ENCODE data around the gene IFI35.
"Not testable (repeated sequence)": the region's sequence is repeated elsewhere in the genome, so short reads cannot be mapped to it uniquely, and the experiment has no call there.

The IFI35 gene

DNA sequence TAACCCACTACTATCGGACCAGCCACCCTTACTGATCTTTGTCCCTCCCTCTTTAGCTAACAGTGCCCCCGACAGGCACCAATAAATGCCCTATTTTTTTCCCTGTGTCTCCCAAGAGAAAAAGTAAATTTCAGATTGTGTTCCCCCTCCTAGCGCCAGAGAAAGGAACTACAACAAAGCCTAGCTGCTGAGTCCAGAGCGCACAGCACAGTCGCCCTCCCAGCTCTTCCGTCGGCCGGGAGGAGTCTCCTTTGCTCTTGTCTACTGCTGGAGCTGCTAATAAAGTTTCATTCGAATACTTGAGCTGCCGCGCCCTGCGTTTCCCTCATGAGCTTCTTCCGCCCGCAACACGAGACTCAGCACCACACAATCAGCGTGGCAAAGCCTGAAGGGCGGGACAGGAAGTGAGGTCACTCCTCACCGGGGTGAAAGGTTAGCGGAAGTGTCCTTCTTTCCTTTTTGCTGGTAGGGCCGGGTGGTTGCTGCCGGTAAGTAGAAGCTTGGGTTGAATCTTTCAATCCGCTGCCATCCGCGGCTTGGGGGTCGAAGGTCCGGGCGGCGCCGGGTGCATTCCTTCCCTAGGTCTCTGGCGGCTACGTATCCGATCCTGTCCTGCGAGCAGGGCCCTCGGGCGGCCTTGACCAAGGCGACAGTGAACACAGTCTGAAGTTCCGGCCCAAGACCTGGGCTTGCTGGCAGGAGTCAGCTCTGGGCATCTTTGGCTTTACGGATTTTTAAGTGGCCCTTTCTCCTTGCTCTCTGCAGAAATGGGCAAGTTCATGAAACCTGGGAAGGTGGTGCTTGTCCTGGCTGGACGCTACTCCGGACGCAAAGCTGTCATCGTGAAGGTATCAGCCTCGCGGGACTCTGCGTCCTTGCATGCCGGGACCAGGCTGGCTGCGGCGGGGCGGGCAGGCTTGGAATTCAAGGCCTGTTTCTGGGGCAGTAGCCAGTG, 8.3 kb upstream of the IFI35 start, which contains the start of gene RPL27:
TSS of gene RPL27 (plus strand) at position 436 of the 955 bp plus-strand sequence. CDS start at position 768, 332 bp downstream.
- peak; percentile 99 for DNase-seq

DNA sequence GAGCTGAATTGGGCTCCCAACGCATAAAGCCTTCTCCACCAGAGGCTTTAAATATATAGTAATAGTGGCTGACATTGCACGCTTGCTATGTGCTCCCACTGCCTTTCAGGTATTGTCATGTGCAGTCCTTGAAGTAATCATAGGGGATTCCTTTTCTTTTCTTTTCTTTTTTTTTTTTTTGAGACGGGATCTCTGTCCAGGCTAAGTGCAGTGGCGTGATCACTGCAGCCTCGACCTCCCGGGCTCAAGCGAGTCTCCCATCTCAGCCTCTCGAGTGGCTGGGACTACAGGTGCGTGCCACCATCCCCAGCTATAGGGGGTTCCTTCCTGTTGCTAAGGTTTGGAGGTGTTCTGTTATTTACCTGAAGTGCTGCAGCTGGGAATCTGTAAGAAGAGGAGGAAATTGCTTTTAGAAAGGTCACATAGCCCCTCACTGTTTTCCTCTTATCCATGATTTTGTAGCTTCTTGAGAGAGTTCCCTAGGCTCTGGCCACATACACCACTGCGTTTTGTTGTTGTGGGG, 7.5 kb upstream of the IFI35 start:
- DNase-seq, result no peak

DNA sequence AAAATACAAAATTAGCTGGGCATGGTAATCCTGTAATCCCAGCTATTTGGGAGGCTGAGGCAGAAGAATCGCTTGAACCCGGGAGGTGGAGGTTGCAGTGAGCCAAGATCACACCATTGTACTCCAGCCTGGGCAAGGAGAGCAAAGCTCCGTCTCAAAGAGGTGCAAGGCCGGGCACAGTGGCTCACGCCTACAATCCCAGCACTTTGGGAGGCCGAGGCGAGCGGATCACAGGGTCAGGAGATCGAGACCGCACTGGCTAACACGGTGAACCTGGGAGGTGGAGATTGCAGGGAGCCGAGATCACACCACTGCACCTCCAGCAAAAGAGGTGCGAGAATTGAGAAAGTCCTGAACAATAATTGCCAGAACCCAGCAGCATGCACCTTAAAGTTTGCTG, 5.7 kb upstream of the IFI35 start:
- DNase-seq, result not testable (repeated sequence)

DNA sequence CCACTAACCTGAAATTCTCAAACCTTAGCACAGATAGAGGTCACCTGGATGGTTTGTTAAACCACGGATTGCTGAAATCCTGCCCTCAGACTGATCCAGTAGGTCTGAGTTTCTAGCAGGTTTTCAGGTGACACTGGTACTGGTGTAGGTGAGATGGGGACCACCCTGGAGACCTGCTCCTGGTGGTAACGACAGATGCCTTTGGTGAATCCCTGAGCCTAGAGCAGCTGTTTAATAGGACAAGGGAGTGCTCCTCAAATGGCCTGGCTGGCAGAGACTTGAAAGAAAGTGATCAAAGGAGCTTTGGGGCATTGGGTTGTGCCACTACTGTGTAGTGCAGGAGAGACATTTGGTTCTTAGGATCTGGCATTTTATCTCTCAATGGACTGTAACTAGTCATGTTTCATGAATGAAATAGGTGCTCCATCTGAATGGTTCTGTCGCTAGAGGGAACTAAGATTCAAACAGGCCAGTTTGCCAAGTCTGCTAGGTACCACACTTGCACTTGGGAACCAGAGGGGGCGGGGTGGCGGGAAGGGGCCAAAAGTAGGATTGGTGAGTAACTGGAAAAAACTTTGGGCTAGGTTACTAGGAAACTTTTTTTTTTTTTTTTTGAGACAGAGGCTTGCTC, 2.9 kb upstream of the IFI35 start:
- DNase-seq, result no peak

DNA sequence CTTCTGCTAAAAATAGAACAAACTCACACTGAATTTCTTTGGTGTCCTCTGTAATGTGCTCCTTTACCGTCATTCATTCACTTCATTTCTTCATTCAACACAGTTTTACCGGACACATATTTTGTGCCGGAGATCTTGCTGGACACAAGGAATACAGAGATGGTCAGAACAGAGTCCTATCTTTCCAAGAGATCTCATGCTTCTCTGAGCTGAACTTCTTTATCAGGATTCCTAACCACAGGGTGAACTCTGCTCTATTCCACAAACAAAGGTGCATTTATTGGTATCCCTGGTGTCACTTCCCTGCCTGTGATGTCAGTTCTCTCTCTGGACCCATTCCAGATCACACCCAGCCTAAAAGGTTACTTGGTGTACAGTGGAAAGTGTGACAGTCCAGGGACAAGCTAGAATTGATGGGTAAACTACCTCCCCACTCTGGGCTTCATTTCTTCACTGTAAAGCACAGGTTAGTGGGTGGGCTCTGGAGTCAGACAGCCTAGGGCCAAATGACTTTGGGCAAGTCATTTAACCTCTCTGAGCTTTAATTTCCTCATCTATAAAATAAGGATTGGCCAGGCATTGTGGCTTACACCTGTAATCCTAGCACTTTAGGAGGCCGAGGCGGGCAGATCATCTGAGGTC, 4.2 kb downstream of the IFI35 start:
- DNase-seq, result no peak

DNA sequence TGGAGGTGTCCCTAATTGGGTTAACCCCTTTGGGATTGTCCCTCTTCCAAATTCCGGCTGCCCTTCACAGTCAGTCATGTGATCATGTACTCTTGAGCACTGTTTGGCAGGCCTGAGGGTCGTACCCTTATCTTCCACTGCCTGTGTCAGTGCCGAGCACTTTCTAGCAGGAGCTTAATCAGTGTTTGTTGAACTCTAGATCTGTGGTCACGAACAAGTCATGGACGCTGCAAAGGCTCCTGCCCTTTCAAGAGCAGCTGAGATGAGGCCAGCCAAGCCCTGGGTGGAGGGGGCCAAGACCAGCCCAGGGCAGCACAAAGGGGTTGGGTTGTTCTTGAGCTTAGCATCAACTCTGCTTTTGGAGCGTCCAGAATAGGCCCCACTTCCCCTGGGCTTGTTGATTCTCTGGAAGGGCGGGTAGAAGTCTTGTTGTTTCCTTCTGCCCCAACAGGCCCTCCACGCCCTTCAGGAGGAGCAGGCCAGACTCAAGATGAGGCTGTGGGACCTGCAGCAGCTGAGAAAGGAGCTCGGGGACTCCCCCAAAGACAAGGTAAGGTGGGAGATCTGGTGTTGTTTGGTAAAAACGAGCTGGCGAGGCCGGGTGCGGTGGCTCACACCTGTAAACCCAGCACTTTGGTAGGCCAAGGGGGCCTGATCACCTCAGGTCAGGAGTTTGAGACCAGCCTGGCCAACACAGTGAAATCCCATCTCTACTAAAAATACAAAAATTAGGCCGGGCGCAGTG, 5.3 kb downstream of the IFI35 start:
- DNase-seq, result no peak

DNA sequence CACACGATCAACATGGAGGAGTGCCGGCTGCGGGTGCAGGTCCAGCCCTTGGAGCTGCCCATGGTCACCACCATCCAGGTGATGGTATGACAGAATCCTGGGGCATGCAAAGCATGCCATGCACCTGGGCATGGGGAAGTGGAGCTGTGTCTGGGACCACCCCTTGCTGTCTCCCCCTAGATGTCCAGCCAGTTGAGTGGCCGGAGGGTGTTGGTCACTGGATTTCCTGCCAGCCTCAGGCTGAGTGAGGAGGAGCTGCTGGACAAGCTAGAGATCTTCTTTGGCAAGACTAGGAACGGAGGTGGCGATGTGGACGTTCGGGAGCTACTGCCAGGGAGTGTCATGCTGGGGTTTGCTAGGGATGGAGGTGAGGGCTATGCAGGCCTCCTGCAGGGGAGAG, 6.7 kb downstream of the IFI35 start:
- DNase-seq, result no peak

DNA sequence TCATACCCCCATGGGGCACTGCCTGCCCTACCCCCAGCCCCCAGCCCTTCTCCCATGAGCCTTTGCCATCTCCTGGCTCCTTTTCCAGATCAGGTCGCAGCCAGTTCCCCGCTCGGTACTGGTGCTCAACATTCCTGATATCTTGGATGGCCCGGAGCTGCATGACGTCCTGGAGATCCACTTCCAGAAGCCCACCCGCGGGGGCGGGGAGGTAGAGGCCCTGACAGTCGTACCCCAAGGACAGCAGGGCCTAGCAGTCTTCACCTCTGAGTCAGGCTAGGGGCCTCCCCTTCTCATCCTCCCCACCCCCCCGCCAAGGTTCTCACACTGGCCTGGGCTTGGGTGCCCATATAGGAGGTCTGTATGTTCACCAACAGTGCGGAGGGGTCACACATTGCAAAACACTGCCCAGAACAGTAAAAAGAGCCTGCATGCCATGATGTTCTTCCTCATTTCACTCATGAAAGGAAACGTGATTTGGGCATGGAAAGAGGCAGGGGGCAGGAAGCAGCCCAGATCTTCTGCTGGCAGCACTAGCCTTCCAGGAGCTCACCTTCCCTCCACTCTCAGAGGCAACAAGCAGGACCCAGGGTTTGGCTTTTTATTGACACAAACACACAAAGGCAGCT, 7.5 kb downstream of the IFI35 start:
- DNase-seq, result no peak

DNA sequence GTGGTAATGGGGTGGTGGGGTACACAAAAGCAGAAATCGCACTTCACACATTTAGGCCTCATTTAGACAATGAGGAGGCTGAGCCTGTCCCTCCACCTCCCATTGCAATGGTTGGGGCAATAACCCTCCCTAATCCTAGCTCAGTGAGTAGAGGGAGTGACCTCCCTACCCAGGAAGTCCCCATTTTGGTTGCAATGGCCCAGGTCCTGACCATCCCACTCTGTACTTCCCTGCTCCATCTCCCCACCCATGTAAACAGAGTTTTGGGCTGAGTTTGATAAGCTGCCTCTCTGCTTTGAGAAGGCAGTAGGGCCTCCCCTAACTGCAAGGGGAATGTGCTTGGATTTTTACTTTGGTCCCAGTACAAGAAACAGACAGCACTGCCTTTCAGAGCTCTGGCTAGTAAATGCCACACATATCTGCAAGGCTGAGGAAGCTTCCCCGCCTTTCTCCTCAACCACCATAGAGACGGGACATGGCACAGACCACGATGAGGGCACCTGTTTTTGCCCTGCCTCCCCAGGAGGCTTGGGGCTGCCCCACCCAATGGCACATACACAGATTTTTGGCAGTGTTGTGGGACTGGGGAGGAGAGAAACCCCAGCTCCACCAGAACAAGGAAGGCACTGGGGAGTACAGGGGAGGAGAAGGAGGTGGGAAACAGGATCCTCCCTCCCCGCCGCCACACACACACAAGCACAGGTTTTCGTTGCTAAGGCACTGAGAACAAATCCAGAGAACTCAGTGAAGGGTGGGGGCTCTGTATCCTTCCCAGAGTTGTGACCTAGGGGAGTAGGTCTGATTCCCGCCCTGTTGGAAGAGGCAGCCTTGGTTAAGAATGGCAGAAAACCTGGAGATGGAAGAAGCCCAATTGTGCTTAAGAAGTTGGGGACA, 8.3 kb downstream of the IFI35 start:
- DNase-seq, result no peak

DNA sequence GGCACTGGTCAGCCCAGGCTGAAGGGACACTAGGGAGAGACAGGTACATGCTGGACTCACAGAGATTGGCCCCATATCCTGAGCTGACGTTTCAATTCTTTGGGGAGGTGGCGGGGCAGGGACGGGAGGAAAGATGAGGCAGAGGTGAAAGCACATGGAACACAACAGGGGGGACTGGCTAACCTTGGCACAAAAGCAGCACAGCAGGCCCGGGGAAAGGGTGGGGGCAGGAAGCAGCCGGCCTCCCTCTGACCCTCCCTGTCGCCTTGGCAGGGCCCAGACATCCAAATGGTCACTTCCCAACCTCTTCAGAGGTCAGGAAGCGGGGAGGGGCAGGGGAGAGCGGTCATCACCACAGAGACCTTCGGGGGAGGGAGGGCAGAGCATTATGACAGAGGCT, 9.0 kb downstream of the IFI35 start:
- no peak for DNase-seq

DNA sequence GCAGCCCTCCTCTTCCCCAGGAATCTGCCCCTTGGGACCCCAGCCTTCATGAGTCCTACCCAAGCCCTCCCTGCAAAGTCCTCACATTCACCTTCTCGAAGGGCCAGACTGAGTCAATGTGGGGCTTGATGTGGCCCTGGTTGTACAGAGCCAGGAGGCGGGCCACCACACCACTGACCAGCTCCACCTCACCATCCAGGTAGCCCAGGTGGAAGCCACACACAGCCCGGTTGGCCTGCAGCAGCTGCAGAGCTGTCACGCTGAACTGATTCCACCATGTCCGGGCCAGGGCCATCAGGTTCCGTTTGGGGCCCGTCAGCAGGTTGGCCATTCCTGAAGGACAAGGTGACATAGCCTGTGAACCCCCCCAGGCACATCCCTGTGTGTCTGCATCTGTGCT, 9.6 kb downstream of the IFI35 start:
- no peak for DNase-seq

DNA sequence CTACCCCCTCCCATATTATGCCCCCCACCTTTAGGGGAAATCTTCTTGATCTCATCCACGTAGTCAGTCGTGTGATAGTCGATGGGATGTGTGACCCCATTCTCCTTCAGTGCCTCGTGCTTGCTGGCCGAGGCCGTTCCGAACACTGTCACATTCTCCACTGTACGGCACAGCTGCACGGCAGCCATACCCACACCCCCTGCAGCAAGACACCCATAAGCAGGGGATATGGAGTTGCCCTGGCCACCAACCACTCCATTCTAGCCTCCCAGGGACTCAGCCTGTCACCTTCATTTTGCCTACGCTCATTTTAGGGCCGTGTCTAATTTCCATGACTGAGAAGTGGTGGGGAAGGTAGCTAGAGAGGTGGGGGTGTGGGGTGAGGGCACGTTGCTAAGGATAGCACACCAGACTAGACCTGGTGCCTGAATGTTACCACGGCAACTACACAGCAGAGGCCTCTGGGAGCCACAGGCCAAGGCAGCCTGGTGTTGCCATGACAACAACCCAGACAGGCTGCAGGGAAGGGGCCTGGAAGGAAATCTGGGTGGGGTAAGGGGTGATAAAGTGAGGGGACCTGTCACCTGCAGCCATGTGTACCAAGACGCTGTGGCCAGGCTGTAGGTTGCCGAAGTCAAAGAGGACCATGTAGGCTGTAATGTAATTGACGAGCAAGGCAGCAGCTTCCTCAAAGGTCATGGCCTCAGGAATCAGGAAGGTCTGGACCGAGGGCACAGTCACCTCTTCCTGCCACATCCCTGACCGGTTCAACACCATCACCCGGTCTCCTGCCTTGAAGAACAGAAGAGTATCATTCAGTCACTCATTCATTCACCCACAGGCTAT, 11.6 kb downstream of the IFI35 start:
- peak; percentile 25 for DNase-seq

DNA sequence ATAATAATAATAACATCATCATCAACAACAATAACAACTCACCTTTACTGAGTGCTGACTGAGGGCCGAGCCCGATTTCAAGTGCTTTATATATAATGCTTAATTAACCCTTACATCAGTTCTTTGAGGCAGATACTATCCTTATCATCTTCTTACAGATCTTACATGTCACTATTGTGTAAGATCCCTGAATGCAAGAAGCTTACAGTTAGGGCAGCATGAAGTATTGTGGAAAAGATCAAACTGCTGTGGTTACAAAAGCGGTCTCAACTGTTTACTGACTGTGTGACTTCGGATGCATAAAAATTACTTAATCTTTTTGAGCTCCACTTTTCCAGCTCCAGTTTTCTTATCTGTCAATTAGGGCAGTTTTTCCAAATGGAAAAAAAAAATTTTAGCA, 12.3 kb downstream of the IFI35 start:
- DNase-seq, result no peak

DNA sequence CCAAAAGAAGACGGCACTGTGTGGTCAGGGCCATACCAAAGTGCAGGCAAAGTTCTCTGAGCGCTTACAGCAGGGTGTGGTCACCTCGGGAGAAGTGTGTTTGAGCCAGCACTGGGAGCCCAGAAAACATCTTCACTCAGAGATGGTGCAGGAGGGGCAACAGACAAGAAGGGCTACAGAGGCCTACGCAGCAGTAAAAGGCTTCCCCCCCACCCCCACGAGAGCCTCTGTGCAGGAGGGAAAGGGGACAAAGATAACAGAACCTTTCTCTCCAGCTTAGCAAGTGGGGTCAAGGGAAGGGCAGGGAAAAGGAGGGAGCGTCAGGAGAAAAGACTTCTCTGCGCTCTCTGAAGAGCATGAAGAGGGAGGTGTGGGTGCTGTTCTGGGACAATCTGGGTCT, 12.8 kb downstream of the IFI35 start:
- no peak for DNase-seq

DNA sequence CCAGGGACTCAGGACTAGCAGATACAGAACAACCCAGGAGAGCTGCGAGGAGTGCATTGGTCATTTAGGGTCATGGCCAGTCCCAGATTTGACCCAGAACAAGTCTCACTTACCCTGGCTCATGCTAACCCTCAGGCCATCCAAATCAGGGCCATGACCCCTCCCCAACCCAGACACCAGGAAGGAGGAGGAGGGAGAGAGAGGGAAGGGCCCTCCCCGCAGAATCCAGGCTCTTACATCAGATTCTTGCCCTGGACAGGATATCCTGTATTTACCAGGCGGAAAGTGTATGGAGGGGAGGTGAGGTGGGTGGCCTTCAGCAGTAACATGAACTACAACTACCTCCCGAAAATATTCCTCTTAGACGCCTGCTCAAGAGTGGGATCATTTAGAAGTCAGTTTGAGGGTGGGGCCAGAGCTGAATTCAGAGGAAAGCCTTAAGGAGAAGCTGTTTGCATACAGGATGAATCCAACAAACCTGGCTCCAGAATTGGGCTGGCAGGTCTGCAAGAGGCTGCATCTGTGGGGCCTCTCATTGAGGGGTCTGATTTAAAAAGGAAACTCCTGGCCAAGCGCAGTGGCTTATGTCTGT, 13.5 kb downstream of the IFI35 start:
- DNase-seq, result no peak

DNA sequence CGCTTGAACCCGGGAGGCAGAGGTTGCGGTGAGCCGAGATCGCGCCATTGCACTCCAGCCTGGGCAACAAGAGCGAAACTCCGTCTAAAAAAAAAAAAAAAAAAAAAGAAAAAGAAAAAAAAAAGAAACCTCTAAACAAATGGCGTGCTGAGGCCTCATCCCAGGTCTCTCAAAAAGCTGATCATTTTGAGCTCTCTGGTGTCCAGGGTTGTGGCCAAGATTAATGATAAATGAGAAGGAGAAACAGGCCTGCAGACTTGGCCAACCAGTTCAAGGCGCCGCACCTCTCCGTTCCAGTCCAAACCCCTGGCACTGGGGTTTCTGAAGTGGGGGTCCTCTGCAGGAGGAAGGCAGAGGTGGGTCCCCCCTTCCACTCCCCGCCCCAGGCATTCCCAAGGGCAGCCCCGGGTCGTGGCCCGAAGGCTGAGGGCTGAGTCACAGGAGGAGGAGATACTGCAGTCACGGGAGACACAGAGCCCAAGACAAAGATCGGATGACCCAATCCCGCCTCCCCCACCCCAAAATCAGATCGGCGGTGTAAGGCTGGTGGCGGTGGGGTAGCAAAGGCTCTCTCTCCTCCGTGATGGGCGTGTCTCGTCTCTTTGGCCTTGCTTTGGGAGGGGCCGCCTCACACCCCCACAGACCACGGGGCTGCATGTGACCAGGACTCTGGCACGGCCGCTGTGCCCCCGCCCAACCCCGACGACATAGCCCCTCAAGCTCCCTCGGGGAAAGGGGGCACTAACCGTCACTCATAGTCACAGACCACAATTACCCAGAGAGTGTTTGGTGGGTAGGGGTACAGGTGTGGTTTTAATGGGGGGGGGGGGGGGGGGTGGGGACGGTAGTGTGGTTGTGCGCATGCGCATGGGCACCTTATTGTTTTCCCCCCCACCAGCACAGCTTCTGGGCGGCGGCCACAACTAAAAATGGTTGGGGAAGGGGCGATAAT, 14.5 kb downstream of the IFI35 start:
- no peak for DNase-seq

DNA sequence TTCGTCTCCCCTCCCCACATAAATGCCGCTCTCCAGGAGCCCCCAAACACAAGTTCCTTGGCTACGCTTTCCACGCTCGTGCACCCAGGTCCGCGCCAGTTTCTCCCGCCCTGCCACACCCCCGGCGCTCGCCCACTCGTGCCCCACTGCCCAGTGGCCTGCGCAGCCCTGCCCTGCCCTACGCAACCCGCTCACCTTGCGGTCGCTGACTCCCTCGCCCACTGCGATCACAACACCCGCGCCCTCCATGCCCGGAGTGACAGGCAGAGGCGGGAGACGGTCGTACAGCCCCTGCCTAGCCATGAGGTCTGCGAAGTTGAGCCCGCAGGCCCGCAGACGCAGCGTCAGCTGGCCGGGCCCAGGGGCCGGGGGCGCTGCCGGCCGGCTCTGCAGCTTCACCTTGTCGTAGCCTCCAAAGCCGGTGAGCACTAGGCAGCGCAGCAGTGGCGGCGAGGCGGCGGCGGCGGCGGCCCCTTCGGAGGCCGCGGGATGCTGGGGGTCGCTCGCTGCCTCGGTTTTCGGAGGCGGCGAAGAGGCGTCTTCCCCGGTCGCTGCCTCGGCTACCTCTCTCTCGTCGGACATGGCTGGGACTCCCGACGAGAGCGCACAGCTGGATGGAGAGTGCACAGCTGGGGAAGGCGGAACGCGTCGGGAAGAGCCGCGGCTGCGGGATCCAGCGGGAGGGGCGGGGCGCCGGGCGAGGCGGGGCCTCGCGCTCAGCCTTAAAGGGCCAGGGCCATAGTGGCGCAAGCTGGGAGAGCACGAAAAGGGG, 15.3 kb downstream of the IFI35 start, which contains the start of gene VAT1:
TSS of gene VAT1 (minus strand) at position 645 of the 772 bp plus-strand sequence. CDS start at position 582, 63 bp downstream.
- DNase-seq, result peak; percentile 73

Measured in NCI-H146 (cell line).